Left ventricle myocardium inferior (tissue), 1 donor: ENCODE data around the gene GARIN3. TPM values are rescaled to one million over a fixed set of nuclear protein-coding genes. Genes with fewer than 3 reads are reported as not detected.

Source experiments
- DNase-seq: peaks from one replicate; pipeline ENCODE4 v3.0.0-alpha.2; 2020
- H3K27ac ChIP-seq: fragments of 200-600 bp; replicated peaks from 2 replicates; pipeline ENCODE4 v1.8.0; 2021
- H3K27me3 ChIP-seq: fragments of 200-600 bp; 2 replicates; pipeline ENCODE4 v1.8.0; 2021; ENCODE audit warnings: low read depth
- H3K36me3 ChIP-seq: fragments of 200-600 bp; 2 replicates; pipeline ENCODE4 v1.8.0; 2021
- H3K4me1 ChIP-seq: fragments of 200-600 bp; 2 replicates; pipeline ENCODE4 v1.8.0; 2021
- H3K4me3 ChIP-seq: fragments of 200-600 bp; 2 replicates; pipeline ENCODE4 v1.8.0; 2021; ENCODE audit warnings: mild to moderate bottlenecking, moderate library complexity
- H3K9me3 ChIP-seq: fragments of 200-600 bp; replicated peaks from 2 replicates; pipeline ENCODE4 v1.8.0; 2021
- CTCF ChIP-seq: fragments of 200-600 bp; IDR thresholded peaks from 2 replicates; pipeline ENCODE4 v1.8.0; 2021; ENCODE audit warnings: antibody characterized with exemption, mild to moderate bottlenecking, borderline replicate concordance
- intact Hi-C: fragments of 100-400 bp; cut with micrococcal nuclease; formaldehyde crosslinking; loops from one replicate; pipeline ENCODE4 v1.11.0; 2022
- total RNA-seq: library from RNA; stranded (reverse); fragmentation: NEBNext Ultra II Directional; extraction: Animal tissue kit (Norgen Biotek cat#: 25700); gene quantifications from one replicate; pipeline ENCODE4 v1.2.1, GENCODE V29; 2021
- donor health status: DM: no; HTN: yes; CAD: no; lungs with severe emphysema.

GARIN3 gene
- total RNA-seq, 1 donor from 2014 or later = not detected

GRCh38 chr5:157115502-157115901, 50.6 kb downstream of the GARIN3 start:
- H3K9me3 ChIP-seq = no peaks in the 10 kb centered on the region
- no peak for DNase-seq
- no peaks in the 10 kb centered on the region for H3K27me3 ChIP-seq
- TF ChIP-seq CTCF = no peak
- intact Hi-C loops = no loop called here
- peak overlapping the region; percentile 47 for H3K27ac ChIP-seq
- H3K4me3 ChIP-seq = no peak overlapping the region
- no peaks in the 10 kb centered on the region for H3K4me1 ChIP-seq
- no peaks in the 10 kb centered on the region for H3K36me3 ChIP-seq

- no peaks in the 10 kb centered on the region for H3K4me1 ChIP-seq
- TF ChIP-seq CTCF = no peak
- H3K27ac ChIP-seq = peak overlapping the region; percentile 47
- H3K27me3 ChIP-seq = no peaks in the 10 kb centered on the region
- DNase-seq = no peak
- no peak overlapping the region for H3K4me3 ChIP-seq
- H3K9me3 ChIP-seq = no peaks in the 10 kb centered on the region
- no peaks in the 10 kb centered on the region for H3K36me3 ChIP-seq
- intact Hi-C loops = no loop called here
These were observed 51.1 kb downstream of the GARIN3 start for GRCh38 chr5:157115012-157115411.

GRCh38 chr5:157113002-157113401, 53.1 kb downstream of the GARIN3 start:
- intact Hi-C loops = no loop called here
- no peak overlapping the region for H3K27ac ChIP-seq

More at GRCh38 chr5:157113002-157113401, 53.1 kb downstream of the GARIN3 start:
- H3K4me1 ChIP-seq = peaks cover 8% of the 10 kb centered on the region
- DNase-seq = no peak
- no peaks in the 10 kb centered on the region for H3K36me3 ChIP-seq
- TF ChIP-seq CTCF = no peak
- H3K4me3 ChIP-seq = no peak overlapping the region
- no peaks in the 10 kb centered on the region for H3K27me3 ChIP-seq
- H3K9me3 ChIP-seq = no peaks in the 10 kb centered on the region

Other genes with a start within 250 kb of the GARIN3 start
- not detected for gene TIMD4, start 203.0 kb downstream of the GARIN3 start, total RNA-seq
- not detected for gene HAVCR1, start 107.1 kb downstream of the GARIN3 start, total RNA-seq
- 3.1 TPM for gene HAVCR2, start 57.2 kb downstream of the GARIN3 start, total RNA-seq
- 10.3 TPM for gene MED7, start 23.4 kb downstream of the GARIN3 start, total RNA-seq
- gene ITK, start 14.6 kb upstream of the GARIN3 start, total RNA-seq = 0.36 TPM
- 28.2 TPM for gene CYFIP2, start 99.9 kb upstream of the GARIN3 start, total RNA-seq